HL-60/S4 treated with phorbol 12-myristate 13-acetate at 8.2 ng/mL for 4 days and 3 days (cell line): ENCODE measurements around the gene HOXC9.

Experiments
- in situ Hi-C: fragments of 300-500 bp; cut with MboI; formaldehyde crosslinking; loops from 2 replicates; pipeline ENCODE4 v1.15.0; 2022; ENCODE audit warnings: low sequenced_read_pairs

Gene HOXC9

DNA sequence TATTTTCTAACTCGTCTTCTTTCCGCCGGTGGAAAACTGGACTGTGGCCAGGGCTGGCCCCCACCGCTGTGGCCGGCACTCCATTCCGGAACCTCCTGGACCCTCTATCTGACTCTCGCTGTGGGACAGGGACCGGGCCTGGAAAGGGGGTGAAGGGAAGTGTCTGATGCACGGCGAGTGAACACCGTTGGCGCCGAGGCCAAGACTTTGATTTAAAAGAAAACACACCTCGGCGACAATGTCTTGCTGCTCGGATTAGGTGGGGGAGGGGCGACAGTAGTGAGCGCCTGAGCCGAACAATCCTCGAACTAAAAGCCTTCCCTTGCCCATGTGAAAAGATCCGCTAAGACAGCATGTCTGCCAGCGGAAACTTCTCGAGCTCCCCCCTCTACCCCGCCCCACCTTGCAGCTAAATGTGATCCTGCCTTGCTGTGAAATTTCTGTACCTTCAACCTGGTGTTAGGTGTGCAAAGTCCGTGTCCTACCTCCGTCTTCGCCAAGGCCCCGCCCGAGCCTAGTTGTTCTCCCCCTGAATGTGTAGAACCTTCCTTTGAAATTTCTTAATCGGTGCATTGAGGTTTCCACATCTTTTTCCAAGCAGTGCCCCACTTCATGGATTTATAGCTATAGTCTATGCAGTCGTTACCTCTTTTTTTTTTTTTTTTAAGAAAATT lies 24.3 kb upstream of the HOXC9 start:
- in situ Hi-C loops, result loop anchor here (25.0 kb wide), 1 partner anchor 387 kb away; the partner anchor contains the start of gene GPR84

GRCh38 chr12:53976172-53976822 lies 23.7 kb upstream of the HOXC9 start:
- in situ Hi-C loops, result loop anchor here (25.0 kb wide), 1 partner anchor 386 kb away; the partner anchor contains the start of gene GPR84

DNA sequence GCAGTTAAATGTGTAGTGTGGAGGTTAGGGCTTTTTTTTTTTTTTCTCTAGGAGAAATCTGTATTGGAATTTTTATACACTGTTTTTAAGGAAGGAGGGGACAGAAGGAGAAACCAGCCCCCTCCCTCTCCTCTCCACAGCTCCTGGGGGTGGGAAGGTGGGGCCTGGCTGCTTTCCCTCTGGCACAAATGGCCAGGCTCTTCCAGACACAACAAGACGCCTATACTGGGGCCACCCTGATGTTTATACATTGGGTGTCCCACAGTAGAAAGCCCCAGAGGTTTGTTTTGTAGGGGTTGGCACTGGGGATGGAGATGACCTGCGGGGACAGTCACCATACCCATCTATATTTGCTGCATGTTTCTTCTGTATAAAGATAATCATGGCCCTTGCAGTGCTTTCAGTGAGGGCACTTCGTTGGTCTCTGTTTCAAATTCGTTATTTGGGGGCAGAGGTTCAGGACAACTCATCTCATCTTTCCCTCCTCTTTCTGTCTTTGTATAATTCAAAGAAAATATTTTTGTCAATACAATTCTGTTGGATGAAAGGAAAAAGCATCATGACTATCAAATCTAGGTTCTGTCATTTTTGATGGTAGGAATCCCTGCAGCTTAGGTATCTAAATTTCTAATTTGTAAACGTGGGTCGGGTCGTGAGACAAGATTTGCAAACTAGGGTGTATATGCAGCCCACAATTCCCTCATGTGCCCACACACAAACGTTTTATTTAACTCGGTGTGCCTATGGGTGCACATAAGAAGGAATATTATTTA lies 23.0 kb upstream of the HOXC9 start:
- in situ Hi-C loops, result loop anchor here (25.0 kb wide), 1 partner anchor 385 kb away; the partner anchor contains the start of gene GPR84

DNA sequence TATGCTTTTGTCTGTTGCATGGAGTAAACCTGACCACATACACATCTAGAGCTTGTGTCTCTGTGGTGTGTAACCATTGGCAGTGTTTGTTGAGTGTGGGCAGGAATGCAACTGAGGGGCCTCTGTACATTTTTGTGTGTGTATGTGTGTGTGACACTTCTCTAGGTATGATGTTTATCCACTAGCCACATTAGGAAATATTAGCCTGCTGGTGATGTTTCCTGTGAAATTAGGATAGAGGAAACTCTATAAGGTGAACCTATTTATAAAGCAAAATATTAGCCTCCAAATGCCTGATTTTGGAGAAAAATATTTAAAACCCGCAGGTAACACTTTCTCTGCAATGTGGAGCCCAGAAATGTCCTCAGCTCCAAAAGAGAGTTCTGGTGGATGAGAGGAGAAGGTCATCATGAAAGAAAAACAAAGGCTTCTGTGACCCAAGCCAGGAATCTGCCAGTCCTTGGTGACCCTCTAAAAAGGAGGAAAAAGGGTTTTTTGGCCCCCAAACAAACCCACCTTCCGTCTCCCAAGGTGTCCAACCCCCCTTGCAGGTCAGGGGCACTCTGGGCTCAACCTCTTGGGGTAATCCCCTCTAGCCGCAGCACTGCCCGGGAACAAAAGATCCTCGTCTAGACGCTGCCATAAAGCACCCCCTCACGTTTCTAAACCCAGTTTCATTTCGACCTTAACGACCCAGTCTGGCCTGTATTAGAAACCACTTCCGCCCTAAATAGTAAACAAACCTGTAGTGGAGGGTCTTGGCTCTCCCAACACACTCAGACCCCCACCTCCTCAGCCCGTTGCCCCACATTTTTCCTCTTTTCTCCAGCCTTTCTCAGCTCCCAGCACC lies 22.1 kb upstream of the HOXC9 start:
- in situ Hi-C loops, result loop anchor here (25.0 kb wide), 1 partner anchor 384 kb away; the partner anchor contains the start of gene GPR84

DNA sequence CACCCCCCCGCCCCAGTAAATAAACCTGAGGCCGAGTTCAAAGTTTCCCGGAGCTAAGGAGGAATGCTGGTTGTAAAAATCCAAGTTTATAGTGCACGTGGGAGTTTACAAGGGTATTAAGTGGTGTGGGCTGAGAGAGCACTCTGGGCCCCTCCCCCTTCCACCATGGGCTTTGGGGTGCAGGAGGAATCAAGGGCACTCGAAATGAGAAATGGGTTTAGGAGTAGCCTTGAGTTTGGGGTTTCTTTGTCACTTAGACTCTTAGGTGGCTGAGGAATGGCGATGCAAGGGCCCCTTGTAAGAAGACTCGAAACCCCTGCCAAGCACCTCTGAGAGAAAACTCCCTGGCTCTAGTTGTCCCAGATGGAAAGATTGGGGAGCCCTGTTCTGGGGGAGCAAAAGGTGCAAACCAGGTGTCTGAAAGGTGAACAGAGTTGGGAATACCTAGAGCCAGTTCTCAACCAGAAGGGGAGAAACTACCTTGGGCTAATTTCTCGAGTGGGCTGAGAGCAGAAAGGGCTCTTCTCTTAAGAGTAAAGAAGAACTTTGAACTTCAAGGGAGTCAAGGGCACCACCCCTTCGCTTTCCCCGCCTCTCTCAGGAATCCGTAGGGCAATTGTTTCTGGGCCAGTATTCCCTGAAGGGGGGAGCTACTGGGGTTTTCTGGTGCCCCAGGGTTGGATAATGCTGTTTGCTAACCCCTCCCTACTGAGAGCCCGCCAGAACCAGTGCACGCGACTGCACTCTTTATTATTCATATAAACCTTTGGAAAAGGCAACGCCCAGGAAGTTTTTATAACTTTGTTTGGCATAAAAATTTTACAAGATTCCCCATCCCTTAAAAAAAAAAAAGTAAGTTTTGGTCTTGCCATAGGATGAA lies 21.2 kb upstream of the HOXC9 start:
- in situ Hi-C loops, result loop anchor here (25.0 kb wide), 1 partner anchor 384 kb away; the partner anchor contains the start of gene GPR84

- in situ Hi-C loops, result loop anchor here (25.0 kb wide), 1 partner anchor 382 kb away; the partner anchor contains the start of gene GPR84
These were observed 19.7 kb upstream of the HOXC9 start for GRCh38 chr12:53980104-53980801.

- in situ Hi-C loops, result loop anchor here (25.0 kb wide), 1 partner anchor 381 kb away; the partner anchor contains the start of gene GPR84
These were observed 19.0 kb upstream of the HOXC9 start for GRCh38 chr12:53980802-53981496.

DNA sequence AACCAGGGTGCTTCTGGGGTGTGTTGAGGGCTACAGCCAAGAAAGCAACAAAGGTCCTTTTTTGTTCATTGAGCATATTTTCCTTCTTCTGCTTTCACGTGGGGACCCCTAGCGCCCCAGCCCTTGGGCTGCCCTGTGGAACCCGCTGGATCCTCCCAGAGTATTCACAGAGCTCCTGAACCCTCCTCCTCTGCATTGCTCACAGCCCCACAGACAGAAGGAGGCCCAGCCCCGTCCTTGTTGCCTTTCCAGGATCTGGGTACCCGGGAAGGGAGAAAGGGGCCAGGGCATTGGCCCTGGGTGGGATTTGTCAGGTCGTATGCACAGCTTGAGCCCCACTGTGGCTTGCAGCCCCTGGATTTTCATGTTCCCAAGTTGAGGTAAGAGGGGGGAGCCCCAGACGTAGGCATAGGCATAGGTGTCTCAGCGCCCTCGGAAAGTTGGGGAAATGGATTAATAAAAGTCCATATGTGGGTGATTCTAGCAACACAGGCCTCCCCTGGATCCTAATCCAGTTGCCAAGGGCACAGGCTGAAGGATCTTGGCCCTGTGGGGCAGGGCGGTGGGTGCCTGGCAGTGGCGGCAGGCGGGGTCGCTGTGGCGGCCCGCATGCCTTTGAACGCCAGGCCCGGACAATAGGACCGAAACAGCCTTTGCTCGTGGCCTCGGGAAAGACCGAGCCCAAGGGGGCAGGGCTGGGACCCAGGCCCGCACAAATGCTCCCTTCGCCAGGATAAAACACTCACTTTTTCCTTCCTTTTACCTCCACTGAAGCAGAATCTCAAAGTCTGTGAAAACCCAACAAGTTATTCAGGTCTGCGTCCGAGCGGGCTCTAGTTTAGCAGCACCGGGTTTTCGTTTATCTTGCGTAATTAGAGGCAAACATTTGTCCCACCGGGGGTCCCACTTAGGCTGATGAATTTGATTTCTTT lies 18.1 kb upstream of the HOXC9 start:
- in situ Hi-C loops, result loop anchor here (25.0 kb wide), 1 partner anchor 380 kb away; the partner anchor contains the start of gene GPR84

DNA sequence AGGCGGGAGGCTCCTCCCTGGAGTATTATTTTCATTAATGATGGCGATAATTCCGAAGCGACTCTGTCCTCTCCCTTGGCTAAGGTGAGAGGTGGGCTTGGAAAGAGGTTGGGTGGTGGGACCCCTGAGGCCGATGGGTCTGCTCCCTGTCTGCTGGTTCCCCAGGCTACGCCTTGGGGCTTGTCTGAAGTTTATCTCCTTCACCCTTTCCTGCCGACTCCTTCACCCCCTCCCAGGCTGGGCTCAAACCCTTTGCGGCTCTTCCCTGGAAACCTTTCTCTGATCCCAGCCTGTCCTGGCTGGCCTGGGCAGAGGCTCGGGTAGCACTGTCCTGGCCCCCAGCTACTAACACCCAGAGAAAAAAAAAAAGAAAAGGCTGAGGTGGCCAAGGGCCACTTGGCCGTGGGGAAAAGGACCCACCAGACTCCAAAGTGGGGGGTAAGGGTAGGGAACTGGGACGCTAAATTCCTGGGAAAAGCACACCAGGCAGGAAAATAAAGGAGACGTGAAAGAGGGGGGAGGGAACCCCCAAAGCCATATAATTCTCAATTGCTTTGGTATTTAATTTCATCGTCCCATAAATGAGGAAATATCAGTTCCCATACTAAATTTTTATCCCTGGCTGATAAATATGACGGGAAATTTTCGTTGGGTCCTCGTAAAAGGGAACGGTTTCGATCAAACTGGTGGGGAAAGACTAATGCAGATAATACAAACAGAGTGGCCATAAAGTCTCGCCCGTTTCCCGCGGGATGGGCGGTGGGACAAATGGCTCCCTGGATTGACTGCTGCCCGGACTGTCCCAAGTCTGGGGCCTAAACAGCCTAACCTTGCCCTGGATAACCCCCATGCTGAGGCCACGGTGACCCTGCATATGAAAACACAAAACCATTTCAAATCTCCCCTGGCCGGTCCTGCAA lies 17.1 kb upstream of the HOXC9 start:
- in situ Hi-C loops, result loop anchor here (25.0 kb wide), 1 partner anchor 379 kb away; the partner anchor contains the start of gene GPR84

DNA sequence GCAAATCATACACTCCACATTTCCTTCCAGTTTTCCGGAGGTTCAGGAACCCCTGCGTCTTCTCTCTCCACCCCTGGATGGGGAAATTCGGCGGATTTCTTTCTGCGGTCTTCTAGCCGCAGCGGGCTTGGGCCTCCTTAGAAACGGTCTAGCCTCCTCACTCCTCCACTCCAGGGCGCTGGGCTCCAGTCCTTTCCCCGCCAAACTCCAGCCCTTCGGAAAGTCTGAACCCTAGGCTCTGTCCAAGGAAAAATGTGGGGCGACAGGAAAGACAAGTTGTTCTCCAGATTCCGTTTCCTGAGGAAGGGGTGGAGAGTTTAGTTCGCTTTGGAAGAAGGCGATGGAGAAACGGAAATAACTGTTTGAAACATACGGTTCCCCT lies 16.4 kb upstream of the HOXC9 start:
- in situ Hi-C loops, result loop anchor here (25.0 kb wide), 1 partner anchor 379 kb away; the partner anchor contains the start of gene GPR84

DNA sequence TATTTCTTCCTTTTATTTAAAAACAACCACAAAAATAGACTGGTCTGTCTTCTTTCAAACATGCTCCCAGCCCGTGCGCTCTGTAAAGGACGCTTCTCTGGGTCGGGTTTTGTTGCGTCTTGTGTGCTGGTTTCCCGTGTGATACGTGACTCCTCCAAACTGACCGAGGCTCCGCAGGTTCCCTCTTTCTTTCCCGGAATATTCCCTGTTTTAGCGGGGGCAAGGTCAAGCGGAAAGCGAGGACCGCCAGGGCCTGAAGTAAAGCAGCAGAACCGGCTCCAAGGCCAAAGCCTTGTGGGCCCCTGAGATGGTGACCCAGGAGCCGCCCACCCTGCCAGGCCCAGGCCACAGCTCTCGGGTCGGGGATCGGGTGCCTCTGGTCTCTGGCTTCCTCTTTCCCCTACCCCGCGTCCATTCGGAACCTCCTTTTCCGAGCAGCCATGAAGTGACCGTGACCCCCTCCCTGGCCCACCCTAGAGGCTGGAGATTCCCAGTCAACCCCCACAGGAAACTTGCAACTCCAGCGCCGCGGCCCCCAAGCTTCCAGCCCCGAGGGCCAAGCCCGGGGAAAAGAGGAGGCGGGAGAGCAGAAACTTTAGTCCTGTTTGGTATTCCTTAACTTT lies 15.9 kb upstream of the HOXC9 start:
- in situ Hi-C loops, result loop anchor here (25.0 kb wide), 1 partner anchor 378 kb away; the partner anchor contains the start of gene GPR84

- in situ Hi-C loops, result loop anchor here (25.0 kb wide), 1 partner anchor 377 kb away; the partner anchor contains the start of gene GPR84
These were observed 14.9 kb upstream of the HOXC9 start, which contains the start of gene HOXC10 for GRCh38 chr12:53984901-53985691. Gene HOXC10, plus strand, starts transcription at chr12:53985146. Its CDS starts 114 bp downstream, at chr12:53985260.

DNA sequence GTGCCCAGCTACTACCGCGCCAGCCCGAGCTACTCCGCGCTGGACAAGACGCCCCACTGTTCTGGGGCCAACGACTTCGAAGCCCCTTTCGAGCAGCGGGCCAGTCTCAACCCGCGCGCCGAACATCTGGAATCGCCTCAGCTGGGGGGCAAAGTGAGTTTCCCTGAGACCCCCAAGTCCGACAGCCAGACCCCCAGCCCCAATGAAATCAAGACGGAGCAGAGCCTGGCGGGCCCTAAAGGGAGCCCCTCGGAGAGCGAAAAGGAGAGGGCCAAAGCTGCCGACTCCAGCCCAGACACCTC lies 14.3 kb upstream of the HOXC9 start:
- in situ Hi-C loops, result loop anchor here (25.0 kb wide), 1 partner anchor 377 kb away; the partner anchor contains the start of gene GPR84

DNA sequence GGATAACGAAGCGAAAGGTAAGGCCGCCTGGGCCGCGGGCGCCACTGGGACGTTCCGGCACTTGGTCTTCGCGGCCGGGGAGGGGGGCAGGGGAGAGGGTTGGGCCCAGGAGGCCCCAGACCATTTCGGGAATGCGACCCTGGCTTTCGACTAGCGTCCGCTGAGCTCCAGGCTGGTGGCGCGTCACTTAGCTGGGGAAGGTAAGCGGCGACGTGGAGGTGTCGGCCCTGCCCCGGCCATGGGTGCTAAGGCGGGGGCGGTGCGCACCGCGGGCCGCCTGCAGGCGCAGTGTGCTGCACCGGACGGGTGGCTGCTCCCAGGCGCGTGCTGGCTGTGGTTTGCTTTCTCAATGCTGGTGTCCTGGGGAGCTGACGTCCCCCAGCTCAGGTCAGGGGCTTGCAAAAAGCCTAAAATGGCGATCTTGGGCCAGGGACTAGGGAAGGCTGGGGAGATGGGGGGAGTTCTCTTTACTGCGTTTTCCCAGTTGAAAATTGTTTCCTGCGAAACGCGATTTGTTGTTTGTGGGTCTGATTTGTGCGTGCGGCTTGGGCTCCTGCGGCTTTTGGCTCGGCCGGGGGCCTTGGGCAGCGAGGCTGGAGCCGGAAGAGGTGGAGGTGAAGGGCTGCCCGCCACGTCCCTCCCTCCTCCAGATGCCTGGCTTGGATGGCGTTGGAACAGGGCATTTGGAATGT lies 13.8 kb upstream of the HOXC9 start:
- in situ Hi-C loops, result loop anchor here (25.0 kb wide), 1 partner anchor 376 kb away; the partner anchor contains the start of gene GPR84
